ENCODE results near the gene RBM27. TPM values are rescaled to one million over a fixed set of nuclear protein-coding genes. Genes with fewer than 3 reads are reported as not detected.
"Not testable (repeated sequence)": the region's sequence is repeated elsewhere in the genome, so short reads cannot be mapped to it uniquely, and the experiment has no call there.

RBM27 gene
- total RNA-seq, 2 experiments from 2014 or later = 29.0 to 29.8 TPM

GRCh38 chr5:146193285-146193684 is 10.1 kb upstream of the RBM27 start:
- no peaks in the 10 kb centered on the region for H3K4me1 Mint-ChIP-seq
- DNase-seq = no peak

GRCh38 chr5:146194997-146195396 is 8.4 kb upstream of the RBM27 start:
- H3K27ac Mint-ChIP-seq, DNase-seq, H3K36me3 Mint-ChIP-seq, H3K4me3 Mint-ChIP-seq, H3K4me1 Mint-ChIP-seq, H3K9me3 Mint-ChIP-seq: not testable (repeated sequence)
- H3K27me3 Mint-ChIP-seq = peaks cover 18% of the 10 kb centered on the region

More at GRCh38 chr5:146193285-146193684, 10.1 kb upstream of the RBM27 start:
- H3K27me3 Mint-ChIP-seq = peaks cover 18% of the 10 kb centered on the region
- H3K27ac Mint-ChIP-seq = no peak overlapping the region
- no peak overlapping the region for H3K4me3 Mint-ChIP-seq
- H3K9me3 Mint-ChIP-seq = no peaks in the 10 kb centered on the region
- H3K36me3 Mint-ChIP-seq = no peaks in the 10 kb centered on the region

GRCh38 chr5:146196459-146197048 is 6.9 kb upstream of the RBM27 start:
- Mint-ChIP-seq H3K27me3 (peaks cover 9% of the 10 kb centered on the region), H3K9me3 (no peaks in the 10 kb centered on the region)

DNA sequence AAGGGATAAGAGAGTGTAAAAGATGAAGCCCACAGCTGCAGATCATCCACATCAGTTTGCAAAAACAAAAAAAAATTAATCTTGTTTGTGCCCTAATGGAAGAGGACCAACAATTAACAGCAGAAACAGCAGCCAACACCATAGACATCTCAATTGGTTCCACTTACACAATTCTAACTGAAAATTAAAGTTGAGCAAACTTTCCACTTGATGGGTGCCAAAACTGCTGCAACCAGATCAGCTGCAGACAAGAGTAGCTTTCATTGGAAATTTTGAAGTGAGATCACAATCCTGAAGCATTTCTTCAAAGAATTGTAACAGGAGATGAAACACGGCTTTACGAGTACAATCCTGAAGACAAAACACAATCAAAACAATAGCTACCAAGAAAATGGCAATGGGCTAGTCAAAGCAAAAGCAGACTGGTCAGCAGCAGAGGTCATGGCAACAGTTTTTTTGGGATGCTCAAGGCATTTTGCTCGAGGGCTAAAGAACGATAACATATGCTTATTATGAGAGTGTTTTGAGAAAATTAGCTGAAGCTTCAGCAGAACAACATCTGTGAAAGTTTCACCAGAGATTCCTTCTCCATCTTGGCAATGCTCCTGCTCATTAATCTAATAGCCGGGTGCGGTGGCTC is 4.1 kb upstream of the RBM27 start:
- Mint-ChIP-seq H3K36me3 (no peaks in the 10 kb centered on the region), H3K4me3 (no peak overlapping the region), H3K27ac (no peak overlapping the region), H3K9me3 (no peaks in the 10 kb centered on the region), H3K27me3 (peaks cover 2% of the 10 kb centered on the region), H3K4me1 (peaks cover 3% of the 10 kb centered on the region)
- DNase-seq = no peak

More at GRCh38 chr5:146196459-146197048, 6.9 kb upstream of the RBM27 start:
- Mint-ChIP-seq H3K36me3 (no peaks in the 10 kb centered on the region), H3K4me3 (no peak overlapping the region), H3K4me1 (no peaks in the 10 kb centered on the region), H3K27ac (no peak overlapping the region)
- no peak for DNase-seq

DNA sequence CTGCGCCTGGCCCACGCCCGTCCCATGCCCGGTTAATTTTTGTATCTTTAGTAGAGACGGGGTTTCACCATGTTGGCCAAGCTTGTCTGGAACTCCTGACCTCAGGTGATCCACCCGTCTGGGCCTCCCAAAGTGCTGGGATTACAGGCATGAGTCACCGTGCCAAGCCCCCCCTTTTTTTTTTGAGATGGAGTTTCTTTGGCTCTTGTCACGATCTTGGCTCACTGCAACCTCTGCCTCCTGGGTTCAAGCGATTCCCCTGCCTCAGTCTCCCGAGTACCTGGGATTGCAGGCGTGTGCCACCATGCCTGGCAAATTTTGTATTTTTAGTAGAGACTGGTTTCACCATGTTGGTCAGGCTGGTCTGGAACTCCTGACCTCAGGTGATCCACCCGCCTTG is 1.6 kb upstream of the RBM27 start:
- peak overlapping the region; percentile 12 for H3K27ac Mint-ChIP-seq
- not testable (repeated sequence) for H3K4me3 Mint-ChIP-seq, H3K27me3 Mint-ChIP-seq

DNA sequence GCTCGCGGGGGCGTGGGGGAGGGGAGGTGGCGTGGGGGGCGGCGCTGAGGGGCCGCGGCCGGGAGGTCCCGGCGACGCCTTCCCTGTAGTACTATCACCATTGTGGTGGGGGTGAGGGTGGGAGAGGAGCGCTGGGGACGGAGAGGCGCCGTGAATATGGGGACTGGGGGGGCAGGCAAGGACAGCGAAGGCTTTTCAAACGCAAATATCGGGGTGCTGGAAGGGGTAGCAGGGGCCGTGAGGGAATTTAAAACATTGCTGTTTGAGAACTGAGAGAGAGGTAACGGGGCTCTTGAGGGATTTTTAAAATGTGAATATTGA is 427 bp downstream of the RBM27 start:
- H3K4me1 Mint-ChIP-seq = peaks cover 21% of the 10 kb centered on the region
- H3K27ac Mint-ChIP-seq = no peak overlapping the region
- no peak for DNase-seq
- H3K27me3 Mint-ChIP-seq = no peaks in the 10 kb centered on the region
- H3K4me3 Mint-ChIP-seq = no peak overlapping the region
- H3K9me3 Mint-ChIP-seq = no peaks in the 10 kb centered on the region
- H3K36me3 Mint-ChIP-seq = peaks cover 5% of the 10 kb centered on the region

More for the DNA sequence above, 1.6 kb upstream of the RBM27 start:
- H3K9me3 Mint-ChIP-seq, H3K4me1 Mint-ChIP-seq, H3K36me3 Mint-ChIP-seq, DNase-seq: not testable (repeated sequence)

- Mint-ChIP-seq H3K27ac (no peak overlapping the region), H3K4me1 (peaks cover 32% of the 10 kb centered on the region), H3K9me3 (no peaks in the 10 kb centered on the region), H3K27me3 (no peaks in the 10 kb centered on the region), H3K4me3 (peak overlapping the region; percentile 59), H3K36me3 (peaks cover 8% of the 10 kb centered on the region)
- no peak for DNase-seq
These were observed 2.2 kb downstream of the RBM27 start for GRCh38 chr5:146205499-146206202.

- peaks cover 8% of the 10 kb centered on the region for H3K36me3 Mint-ChIP-seq
- no peak for DNase-seq
- H3K4me3 Mint-ChIP-seq = peak overlapping the region; percentile 59
- H3K27ac Mint-ChIP-seq = no peak overlapping the region
- H3K4me1 Mint-ChIP-seq = peaks cover 32% of the 10 kb centered on the region
- no peaks in the 10 kb centered on the region for H3K27me3 Mint-ChIP-seq
- H3K9me3 Mint-ChIP-seq = no peaks in the 10 kb centered on the region
These were observed 2.9 kb downstream of the RBM27 start for GRCh38 chr5:146206257-146206656.

- Mint-ChIP-seq H3K36me3 (peaks cover 16% of the 10 kb centered on the region), H3K27me3 (no peaks in the 10 kb centered on the region), H3K4me1 (peaks cover 37% of the 10 kb centered on the region), H3K4me3 (no peak overlapping the region), H3K9me3 (no peaks in the 10 kb centered on the region), H3K27ac (no peak overlapping the region)
- no peak for DNase-seq
These were observed 5.6 kb downstream of the RBM27 start for GRCh38 chr5:146208916-146209522.

GRCh38 chr5:146209714-146210113 is 6.3 kb downstream of the RBM27 start:
- Mint-ChIP-seq H3K4me1 (peaks cover 42% of the 10 kb centered on the region), H3K27me3 (no peaks in the 10 kb centered on the region), H3K36me3 (peaks cover 16% of the 10 kb centered on the region), H3K9me3 (no peaks in the 10 kb centered on the region), H3K27ac (no peak overlapping the region), H3K4me3 (no peak overlapping the region)
- no peak for DNase-seq

GRCh38 chr5:146210810-146211209 is 7.4 kb downstream of the RBM27 start:
- H3K4me3 Mint-ChIP-seq, H3K27me3 Mint-ChIP-seq, H3K27ac Mint-ChIP-seq, H3K9me3 Mint-ChIP-seq, DNase-seq: not testable (repeated sequence)
- Mint-ChIP-seq H3K36me3 (peaks cover 16% of the 10 kb centered on the region), H3K4me1 (peaks cover 48% of the 10 kb centered on the region)

DNA sequence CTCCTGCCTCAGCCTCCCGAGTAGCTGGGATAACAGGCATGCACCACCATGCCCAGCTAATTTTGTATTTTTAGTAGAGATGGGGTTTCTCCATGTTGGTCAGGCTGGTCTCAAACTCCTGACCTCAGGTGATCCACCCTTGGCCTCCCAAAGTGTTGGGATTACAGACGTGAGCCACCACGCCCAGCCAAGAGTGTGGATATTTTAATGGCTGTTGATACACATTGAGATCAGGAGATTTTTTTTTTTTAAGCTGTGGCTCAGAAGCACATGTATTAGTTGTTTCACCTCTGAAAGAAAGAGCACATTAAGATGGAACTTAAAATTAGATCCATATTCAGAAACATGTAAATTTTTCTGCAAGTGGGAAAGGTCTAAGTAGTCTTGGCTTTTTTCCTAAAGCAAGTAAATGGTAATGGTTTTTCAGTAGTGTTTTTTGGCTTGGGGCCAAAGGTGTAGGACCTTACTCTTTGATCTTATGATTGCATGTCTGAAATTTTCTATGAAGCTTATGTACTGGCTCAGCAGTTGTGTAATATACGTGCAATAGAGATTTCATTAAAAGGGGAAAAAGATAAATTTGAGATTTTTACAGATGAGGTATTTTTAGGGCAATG is 9.9 kb downstream of the RBM27 start:
- Mint-ChIP-seq H3K9me3 (no peaks in the 10 kb centered on the region), H3K36me3 (peaks cover 11% of the 10 kb centered on the region), H3K4me3 (no peak overlapping the region), H3K27ac (no peak overlapping the region), H3K27me3 (no peaks in the 10 kb centered on the region), H3K4me1 (peaks cover 47% of the 10 kb centered on the region)
- no peak for DNase-seq

- Mint-ChIP-seq H3K4me1 (peaks cover 39% of the 10 kb centered on the region), H3K36me3 (peaks cover 13% of the 10 kb centered on the region)
- H3K27me3 Mint-ChIP-seq, H3K27ac Mint-ChIP-seq, H3K9me3 Mint-ChIP-seq, H3K4me3 Mint-ChIP-seq, DNase-seq: not testable (repeated sequence)
These were observed 11.5 kb downstream of the RBM27 start for GRCh38 chr5:146214881-146215280.

- DNase-seq = no peak
- Mint-ChIP-seq H3K27me3 (no peaks in the 10 kb centered on the region), H3K36me3 (peaks cover 8% of the 10 kb centered on the region), H3K9me3 (no peaks in the 10 kb centered on the region), H3K4me3 (no peak overlapping the region), H3K4me1 (peaks cover 34% of the 10 kb centered on the region), H3K27ac (no peak overlapping the region)
These were observed 14.8 kb downstream of the RBM27 start for GRCh38 chr5:146218168-146218567.

DNA sequence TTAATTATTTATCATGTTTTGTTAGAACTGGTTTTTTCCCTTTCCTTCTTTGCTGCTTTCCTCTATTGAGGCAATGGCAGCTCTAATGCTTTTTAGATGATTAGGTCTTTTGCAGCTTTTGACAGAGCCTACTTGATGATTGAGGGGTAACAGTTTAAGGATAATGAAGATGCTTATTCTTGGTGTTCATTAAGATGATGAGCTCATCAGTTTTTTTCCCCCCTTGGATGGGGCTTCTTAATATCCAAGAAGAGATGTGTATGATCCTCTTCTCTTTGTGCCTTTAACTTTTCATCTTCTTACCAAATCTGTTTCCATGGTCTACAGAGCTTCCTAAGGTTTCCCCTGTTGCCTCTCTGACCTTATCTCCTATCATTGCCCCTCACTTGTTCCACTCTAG is 15.8 kb downstream of the RBM27 start:
- Mint-ChIP-seq H3K36me3 (peaks cover 6% of the 10 kb centered on the region), H3K27me3 (no peaks in the 10 kb centered on the region), H3K27ac (no peak overlapping the region), H3K4me1 (peaks cover 27% of the 10 kb centered on the region), H3K9me3 (no peaks in the 10 kb centered on the region), H3K4me3 (no peak overlapping the region)
- DNase-seq = no peak
